Stimulated activated CD8-positive, alpha-beta memory T cell treated with anti-CD3 and anti-CD28 coated beads, Interleukin-2, amount 100 ng/mL, for 48 hours (primary cell): ENCODE results near the gene IL17D.
"Not testable (repeated sequence)": the region's sequence is repeated elsewhere in the genome, so short reads cannot be mapped to it uniquely, and the experiment has no call there.

Experiments used
- DNase-seq, 2 donors: peaks; one replicate each; pipeline ENCODE4 v3.0.0-alpha.2; 2020; ENCODE audit warnings: low read depth in 2 of 2

Gene IL17D, protein sequence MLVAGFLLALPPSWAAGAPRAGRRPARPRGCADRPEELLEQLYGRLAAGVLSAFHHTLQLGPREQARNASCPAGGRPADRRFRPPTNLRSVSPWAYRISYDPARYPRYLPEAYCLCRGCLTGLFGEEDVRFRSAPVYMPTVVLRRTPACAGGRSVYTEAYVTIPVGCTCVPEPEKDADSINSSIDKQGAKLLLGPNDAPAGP

DNA sequence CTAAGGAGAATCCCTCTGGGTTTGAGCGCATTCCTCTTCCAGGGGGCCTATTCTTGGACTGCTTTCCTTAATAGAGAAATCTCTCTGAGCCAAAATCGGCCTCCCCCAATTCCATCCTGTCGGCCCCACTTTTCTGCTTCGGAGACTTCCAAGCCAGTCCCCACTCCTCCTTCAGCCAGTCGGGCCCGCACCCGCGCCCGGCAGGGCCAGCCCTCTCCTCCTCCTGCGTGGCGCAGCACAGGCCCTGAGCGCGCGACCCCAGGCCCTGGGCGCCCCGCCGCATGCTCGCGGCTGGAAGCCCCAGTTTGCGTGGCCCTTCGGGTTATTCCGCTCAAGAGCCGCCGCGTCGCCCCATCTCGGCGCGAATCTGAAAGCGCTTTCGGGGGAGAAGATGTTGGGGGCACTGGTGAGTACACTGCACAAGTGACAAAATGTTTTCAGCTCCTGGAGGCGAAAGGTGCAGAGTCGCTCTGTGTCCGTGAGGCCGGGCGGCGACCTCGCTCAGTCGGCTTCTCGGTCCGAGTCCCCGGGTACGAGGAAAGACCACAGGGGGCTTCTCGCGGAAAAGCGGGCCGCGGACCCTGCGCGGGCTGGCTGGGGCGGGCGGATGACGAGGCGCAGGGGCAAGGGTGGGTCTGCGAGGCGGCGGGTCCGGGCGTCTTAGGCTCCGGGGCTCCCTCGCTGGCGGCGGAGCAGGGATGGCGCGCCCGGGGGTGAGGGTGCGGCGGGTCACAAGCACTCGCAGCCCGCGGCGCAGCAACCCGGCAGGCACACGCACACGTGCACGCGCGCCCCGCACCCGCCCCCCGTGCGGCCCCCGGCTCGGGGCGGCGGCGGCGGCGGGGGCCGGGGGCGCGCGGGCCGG, at the start of gene IL17D:
IL17D (plus strand) TSS at position 785 of the 865 bp plus-strand sequence. CDS start 303 bp downstream, outside the sequence.
- DNase-seq = peak in 1 of 2 donors; percentile 27

DNA sequence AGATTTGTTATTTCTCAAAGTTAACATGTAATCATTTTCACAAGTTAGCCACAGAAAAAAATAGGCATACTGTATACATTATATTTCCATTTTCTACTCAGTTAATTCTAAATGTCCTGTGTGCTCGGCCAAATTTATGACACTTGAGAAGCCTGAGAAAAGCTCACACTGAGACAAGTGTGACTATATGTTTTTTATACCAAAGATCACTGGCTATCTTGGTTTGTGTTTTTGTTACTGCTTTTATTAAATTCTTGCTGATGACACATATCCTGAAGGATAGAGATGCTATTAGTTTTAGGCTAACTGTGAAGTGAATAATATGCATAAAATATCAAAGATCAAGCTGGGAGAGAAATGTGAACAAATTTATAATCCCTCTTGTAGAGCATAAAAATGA, 49.3 kb upstream of the IL17D start:
- no peak for DNase-seq

DNA sequence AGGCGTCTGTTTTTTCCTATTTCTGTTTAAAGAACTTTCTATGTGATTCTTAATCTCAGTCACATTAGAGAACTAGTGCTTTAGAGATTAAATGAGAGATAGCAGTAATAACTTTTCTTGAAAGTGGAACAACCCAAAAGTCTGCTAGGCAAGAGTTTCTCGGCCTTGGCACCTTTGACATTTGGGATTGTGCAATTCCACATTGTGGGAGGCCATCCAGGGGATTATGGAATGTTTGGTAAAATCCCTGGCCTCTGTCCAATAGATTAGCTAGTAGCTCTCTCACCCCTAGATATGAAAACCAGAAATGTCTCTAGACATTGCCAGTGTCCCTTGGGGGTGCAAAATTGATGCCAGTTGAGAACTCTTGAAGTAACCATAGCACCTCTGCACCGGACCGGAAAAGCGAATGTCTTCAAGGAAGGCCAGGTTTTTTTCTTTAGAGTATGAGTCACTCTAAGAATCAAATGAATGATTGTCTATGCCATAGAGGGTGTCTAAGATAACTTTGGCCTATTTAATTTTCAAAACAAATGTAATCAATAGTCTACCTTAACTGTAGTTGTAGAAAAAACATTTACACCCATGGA, 45.0 kb upstream of the IL17D start:
- DNase-seq = no peak

DNA sequence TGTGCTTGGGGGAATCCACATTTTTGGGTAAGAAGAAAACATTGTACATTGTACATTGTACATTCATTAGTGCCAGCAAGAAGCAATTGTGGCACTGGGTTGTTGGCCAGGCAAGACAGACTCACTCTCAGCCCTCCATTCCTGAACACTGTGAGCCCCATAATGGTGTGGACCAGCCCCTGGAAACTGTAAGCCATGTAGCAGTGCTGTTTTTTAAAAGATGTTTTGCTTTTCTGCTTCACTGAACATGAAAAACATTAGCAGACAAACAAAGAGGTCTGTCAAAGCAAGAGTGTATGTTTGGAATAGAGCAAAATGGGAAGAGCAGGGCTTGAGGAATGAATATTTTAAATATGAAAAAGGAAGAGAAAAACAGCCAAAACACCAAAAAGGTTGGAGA, 39.1 kb upstream of the IL17D start:
- DNase-seq = no peak

DNA sequence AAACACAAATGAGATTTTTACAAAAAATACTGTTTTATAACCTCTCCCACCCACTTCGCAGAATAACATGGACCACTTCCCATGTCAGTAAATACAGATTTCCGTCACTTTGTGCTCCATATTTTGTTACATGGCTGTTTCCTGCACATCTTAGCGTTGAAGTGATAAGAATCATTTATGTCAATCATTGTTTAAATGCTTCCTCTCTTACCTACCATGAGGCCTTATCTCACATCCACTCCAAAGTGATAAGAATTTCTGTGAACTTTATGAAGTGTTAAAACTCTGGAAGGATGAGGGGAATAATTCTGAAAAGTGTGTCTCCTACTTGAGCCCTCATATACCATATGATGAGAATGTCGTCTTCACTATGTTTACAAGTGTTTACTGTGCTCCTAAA, 36.6 kb upstream of the IL17D start:
- no peak for DNase-seq

DNA sequence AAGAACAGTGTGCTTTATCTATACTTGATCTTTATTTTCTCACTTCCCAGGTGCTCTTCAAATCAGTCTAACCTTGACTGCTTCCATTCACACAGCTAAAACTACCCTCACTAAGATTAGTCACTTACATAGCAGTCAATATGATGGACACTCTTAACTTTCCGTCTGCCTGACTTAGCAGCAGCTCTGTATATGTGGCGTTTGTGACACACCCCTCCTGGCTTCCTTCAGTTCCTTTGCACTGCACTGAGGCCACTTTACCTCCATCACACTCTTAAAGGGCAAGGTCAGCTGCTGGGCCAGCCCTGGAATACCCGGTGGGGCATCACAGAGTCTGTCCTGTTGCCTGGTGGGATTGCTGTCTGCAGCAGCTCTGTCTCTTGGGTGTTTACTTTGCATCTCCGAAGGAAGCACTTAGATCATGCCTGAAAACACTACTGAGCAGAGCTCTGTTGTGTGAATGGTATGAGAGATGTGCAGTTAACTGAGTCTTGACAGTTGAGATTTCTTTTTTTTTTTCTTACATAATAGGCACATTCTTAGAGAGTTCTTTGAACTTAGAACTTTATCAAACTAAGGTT, 35.6 kb upstream of the IL17D start:
- DNase-seq = no peak

DNA sequence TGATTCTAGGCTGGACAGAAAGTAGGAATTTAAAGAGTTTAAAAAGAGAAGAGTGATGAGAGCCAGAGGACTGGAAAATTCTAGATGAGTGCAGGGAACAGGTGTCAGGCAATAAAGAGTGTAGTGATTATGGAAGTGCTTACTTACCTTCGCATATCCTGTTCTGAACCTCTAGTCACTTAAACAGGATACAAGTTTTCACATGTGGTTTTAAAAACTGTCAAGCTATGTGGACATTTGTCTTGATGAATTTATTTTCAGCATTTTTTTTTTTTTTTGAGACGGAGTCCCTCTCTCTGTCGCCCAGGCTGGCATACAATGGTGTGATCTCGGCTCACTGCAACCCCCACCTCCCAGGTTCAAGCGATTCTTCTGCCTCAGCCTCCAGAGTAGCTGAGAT, 34.3 kb upstream of the IL17D start:
- DNase-seq = no peak

DNA sequence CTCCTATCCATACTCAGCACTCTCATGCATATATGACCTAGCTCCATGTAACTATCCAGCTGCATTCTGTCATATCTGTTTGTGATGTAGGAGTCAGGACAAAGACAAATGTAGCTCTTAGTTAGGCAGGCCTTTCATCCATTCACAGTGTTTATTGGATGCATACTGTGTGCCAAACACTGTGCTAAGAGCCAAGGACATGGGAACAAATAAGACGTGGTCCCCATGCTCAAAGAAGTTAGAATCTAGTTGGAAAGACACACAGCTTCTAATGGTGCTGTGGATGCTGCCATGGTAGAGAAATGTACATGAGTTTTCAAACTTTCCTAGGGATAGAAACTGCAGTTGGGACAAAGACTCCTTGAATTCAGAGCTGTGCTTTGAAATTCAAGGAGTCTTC, 31.7 kb upstream of the IL17D start:
- no peak for DNase-seq

DNA sequence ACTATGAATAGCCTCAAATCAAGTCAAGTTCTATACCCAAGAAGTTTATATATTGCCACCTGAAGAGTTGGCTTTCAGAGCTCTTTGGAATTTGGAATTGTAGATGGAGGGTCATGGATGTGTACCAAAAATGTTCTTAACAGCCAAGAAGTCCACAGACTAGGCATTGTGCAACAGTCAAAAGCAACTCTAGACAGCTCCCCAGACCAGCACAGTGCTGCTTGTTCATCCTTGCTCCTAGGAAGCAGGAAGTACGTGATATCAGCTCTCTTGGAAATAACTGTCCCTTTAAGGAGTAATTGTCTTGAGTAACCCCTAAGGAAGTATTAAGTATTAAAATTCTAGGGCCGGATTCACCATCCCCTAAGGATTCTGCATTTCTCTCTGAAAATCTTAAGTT, 30.7 kb upstream of the IL17D start:
- DNase-seq = no peak

DNA sequence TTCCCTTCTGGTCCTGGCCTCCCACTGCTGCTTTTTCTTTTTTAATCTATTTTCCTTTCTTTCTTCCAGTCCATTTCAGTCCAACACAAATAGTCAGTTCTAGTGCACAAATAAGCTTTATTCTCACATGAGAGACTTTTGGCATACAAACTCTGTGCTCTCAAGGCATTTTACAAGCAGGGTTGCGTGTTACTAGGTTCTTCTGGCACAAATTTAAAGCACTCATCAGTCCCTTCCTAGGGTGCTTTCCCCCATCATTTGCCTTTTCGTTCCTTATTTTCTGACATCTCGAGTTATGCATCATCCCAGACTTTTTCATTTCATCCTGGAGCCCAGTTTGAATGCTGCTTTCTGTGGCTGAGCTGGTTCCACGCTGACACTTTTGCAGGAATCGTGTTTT, 29.8 kb upstream of the IL17D start:
- DNase-seq = no peak

DNA sequence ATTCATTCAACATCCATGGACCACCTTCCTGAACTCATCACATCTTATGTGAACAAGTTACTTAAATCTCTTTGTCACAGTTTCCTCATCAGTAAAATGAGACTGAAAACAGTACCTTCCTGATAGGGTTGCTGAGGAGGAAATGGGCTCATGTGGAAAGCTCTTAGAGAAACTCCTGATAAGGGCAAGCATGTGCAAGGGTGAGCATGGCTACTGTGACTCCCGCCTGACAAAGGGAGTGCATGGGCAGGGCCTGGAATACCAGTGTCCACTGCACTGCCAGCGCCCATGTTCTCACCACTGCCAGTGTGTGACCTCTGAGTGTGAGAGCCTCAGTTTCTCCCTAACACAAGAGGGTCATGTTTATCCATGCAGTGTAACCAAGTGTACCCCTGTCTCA, 27.3 kb upstream of the IL17D start:
- DNase-seq = no peak

DNA sequence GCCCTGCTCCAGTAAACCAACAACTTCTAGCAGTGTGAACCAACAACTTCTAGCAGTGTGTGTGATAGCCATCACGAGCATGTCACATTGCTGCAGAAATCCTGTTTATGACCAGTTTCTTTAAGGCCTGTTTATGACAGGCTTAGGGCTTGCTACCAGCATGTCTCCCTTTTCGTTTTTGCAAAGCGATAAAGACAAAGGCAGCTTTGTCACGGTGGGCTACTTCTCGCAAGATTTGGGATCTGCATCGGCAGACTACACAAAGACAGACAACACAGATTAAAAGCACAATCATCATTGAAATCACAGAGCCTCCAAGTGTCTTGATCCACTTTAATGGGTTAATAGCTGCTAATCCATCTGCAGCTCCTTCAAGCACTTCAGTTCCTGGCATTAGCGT, 24.9 kb upstream of the IL17D start:
- DNase-seq = not testable (repeated sequence)

DNA sequence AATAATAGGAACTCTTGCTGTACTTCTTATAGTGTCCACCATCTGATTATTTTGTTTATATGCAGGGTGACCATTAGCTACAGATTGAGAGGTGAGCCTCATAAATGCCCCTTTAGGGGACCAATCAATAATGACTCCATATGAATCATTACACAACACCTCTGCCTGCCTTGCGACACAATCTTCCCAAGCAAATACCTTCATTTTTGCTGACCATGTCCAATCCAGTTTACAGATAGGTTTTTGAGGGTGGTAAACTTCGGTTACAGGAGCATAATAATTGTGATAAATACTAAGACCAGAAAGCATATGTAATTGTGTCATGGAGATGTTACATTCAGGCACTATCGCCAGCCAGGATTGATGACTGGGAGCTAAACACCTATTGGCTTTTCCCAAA, 23.6 kb upstream of the IL17D start:
- no peak for DNase-seq

DNA sequence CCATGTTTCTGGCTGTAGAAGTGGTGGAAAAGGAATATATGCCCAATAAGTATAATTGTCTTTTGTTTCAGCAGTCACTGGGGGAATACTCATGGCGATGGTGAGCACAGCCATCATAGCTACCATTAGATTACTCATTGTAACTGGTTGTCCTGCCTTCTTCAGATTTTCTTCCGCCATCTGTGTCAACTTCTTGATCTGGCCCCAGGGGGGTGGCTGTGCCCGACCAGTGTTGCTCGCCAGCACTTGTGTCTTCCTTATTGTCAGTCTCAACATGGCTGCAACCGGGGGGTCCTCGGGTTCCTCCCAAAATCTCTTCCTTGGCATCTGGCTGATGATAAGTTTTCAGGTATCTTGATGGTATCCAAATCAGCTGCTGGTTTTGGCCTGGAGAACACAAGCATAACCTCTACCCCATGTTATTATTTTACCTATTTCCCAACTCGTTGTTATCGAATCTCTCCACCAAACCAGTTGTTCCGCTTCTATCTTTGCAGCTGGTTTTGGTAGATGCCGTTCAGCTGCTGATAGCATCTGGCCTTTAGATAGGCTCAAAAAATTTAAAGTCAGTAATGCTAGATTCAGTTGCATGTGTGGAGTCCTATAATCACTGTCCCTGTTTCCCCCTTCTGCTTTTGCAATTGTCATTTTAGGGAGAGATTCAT, 23.0 kb upstream of the IL17D start:
- DNase-seq = no peak

DNA sequence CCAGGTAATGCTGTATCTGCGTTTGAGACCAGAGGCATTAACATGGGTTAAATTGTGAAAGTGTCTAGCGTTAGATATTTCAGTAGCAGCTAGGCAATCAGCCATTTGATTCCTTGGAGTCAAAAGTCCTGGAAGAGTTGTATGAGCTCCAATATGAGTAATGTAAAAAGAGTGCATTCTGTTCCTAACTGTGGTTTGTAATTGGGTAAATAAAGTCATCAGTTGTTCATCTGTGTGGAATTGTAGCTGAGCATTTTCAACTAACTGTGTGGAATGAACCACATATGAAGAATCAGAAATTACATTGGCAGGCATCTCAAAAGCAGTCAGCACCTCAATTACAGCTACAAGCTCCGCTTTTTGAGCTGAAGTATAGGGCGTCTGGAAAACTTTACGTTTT, 22.0 kb upstream of the IL17D start:
- DNase-seq = not testable (repeated sequence)

DNA sequence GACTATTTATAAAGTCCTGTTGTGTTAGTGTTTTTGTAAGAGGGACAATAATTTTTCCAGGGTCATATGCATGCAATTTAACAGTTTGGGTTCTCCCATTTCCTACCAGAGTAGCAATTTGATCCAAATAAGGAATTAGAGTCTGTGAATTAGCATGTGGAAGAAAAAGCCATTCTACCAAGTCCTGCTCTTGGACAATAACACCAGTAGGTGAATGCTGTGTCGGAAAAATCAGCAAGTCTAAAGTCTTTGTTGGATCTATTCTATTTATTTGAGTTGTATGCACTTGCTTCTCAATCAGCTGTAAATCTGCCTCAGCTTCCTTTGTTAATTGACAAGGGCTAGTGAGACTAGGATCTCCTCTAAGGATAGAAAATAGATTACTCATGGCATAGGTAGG, 21.4 kb upstream of the IL17D start:
- no peak for DNase-seq

DNA sequence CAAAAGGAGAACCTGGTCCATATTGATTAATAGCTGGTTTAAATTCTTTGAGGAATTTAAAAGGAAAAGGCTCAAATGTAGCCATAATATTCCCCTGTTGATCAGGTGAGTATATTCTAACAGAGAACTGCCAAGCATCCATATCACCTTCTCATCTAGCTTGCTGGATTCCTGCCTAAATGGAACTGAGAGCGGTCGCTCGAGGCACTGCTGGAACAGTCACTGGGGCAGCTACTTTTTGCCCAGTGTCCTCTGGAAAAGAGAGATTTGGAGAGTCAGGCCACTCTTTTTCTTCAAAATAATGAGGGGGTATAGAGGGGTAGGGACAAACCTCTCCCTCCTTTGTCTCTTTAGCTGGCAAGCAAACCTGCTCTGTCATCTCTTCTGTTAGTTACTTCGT, 19.5 kb upstream of the IL17D start:
- DNase-seq = no peak

DNA sequence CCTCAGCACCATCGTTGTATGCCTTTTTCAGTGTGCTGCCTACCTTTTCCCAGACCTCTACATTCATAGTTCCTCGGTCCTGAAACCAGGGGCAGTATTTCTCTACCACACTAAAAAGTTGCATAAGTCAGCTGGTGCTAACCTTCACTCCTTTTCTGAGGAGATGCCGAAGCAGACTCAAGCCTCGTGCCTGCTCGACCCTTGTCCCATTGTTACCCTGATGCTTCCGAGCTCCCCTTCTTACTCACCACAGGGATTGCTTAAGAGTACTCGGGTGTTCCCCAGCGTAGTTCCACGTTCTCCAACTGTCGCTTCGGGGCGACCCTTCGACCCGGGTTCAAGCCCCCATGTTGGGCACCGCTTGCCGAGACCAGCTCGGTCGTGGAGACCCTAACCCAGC, 19.0 kb upstream of the IL17D start:
- no peak for DNase-seq

DNA sequence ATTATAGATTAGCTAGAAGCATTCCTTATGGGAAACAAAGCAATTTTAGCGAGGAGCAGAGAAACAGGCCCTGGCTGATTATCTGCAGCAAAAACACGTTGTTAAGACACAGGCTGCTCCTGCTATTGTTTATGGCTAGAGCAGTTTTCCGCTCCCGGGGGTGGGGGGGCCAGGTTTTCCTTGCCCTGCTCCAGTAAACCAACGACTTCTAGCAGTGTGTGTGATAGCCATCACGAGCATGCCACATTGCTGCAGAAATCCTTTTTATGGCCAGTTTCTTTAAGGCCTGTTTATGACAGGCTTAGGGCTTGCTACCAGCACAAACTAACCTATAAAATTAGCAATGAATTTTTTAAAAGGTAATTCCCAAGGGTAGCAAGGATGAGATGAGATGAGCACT, 18.4 kb upstream of the IL17D start:
- no peak for DNase-seq

DNA sequence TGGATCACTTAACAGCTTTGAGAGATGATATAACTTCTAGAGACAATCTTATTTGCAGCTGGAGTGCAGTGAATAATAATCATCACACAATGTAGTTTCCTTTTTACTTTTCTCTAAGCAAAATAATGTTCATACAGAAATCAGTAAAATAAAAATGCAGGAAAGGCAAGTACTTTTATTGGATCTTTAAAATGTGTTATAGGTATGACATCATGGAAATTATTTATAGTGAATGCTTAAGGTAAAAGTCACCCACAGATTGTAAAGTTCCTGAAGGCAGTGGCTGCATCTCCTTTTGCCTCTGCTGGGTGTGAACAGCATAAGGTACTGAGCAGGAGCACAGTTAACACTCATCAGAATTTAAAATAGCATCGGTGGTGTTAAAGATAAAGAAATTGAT, 17.3 kb upstream of the IL17D start:
- DNase-seq = no peak

DNA sequence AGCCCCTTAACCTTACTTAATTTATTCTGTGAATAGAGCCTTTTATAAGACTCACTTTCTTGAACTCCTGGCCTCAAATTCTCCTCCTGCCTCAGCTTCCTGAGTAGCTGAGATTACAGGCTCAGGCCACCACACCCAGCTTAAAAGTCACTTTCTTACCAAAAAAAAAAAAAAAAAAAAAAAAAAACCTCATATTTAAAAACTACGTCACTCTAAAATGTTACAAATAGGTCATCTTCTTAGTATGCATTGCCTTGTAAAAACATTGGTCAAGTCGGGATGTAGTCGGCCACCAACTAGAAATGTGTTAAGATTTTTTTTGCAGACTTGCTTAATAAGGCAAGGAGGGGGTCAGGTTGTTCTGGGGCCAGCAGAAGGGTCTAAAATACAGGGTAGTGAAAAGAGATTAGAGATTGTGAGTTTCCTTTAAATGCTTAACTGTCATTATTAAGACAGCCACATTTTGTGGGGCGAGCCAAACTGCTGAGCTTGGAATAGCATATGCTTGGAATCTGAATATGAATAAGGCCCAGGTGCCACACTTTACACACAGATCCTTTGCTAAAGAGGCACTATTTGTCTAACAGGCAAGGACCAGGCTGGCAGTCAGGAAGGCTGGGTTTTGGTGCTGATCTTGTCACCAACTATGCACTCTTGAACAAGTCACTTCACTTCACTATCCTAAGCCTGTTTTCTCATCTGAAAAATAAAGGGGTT, 16.5 kb upstream of the IL17D start:
- no peak for DNase-seq

DNA sequence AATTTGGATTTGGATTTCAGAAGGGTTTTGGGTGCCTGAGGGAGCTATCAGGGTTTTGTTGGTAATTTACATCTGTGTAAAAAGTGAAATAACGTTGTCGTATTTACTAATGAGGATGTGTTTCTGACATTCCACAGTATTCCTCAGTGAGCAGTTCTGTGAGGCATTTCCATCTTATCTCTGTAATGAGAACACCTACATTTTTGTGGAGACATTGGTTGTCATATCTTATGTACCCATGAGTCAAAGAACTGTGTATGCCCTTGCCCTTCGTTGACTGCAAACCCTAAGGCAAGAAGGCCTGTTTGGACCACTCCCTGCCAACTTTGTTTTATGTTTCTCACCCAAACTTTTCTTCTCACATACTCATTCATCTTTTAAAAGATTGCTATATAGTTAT, 14.2 kb upstream of the IL17D start:
- DNase-seq = no peak
